GM12878 (cell line): Measurements from ENCODE around the gene INO80E. TPM values are rescaled to one million over a fixed set of nuclear protein-coding genes. Genes with fewer than 3 reads are reported as not detected.

Experiments used
- ATAC-seq: fragments of 200-7000 bp; cut with Tn5 transposase; 3 replicates; pipeline ENCODE4 v1.9.1; 2020; ENCODE audit warnings: mild to moderate bottlenecking, moderate library complexity
- BruUV-seq: library from RNA; stranded (reverse); fragments of 400-500 nt; replicated peaks from 2 replicates; lab custom pipeline; 2021; lab: Mats Ljungman, UMichigan
- CTCF ChIA-PET: fragments of 300-600 bp; sonication (Branson Sonifier 250); formaldehyde crosslinking; extraction: SDS; loops from one replicate; lab custom pipeline; 2021; ENCODE audit warnings: inconsistent platforms; lab: Yijun Ruan, JAX
- POLR2A ChIA-PET: fragments of 350-600 bp; formaldehyde crosslinking; extraction: SDS; loops from one replicate; lab custom pipeline; 2021; ENCODE audit warnings: inconsistent platforms; lab: Charles Lee
- RAD21 ChIA-PET: fragments of 300-600 bp; sonication (Branson Sonifier 250); formaldehyde crosslinking; loops from one replicate; lab custom pipeline; 2023; ENCODE audit warnings: antibody characterized with exemption; ENCODE audit not compliant: unreplicated experiment; lab: Charles Lee
- SMC1A ChIA-PET: fragments of 300-600 bp; sonication (Branson Sonifier 250); formaldehyde crosslinking; loops from one replicate; lab custom pipeline; 2023; ENCODE audit not compliant: unreplicated experiment, uncharacterized antibody; lab: Charles Lee
- DNase-seq: peaks from one replicate; pipeline ENCODE4 v3.0.0-alpha.2; 2011; ENCODE audit warnings: low read depth, low spot score
- FAIRE-seq: peaks from 3 replicates; lab custom pipeline; 2011; peaks lifted over from hg19 to GRCh38; lab: Jason Lieb, UNC
- H2AFZ ChIP-seq: 2 replicates; pipeline ENCODE4 v1.6.0; 2011; ENCODE audit warnings: low read depth, low read length, control low read depth; ENCODE audit not compliant: control insufficient read depth
- H3K27ac ChIP-seq: 2 replicates; pipeline ENCODE4 v1.5.1; 2011; ENCODE audit warnings: control low read depth; ENCODE audit not compliant: control insufficient read depth, insufficient read depth
- H3K27me3 ChIP-seq, 2 experiments: replicated peaks in 1 of 2; 2 replicates each; pipeline versions ENCODE4 v1.6.0 to v1.6.1; 2011; ENCODE audit warnings: low read length in 1 of 2; ENCODE audit not compliant: control insufficient read depth in 2 of 2, insufficient read depth in 2 of 2
- H3K36me3 ChIP-seq, 2 experiments: 2 replicates each; pipeline ENCODE4 v1.5.1; 2011; ENCODE audit warnings: low read length in 1 of 2; ENCODE audit not compliant: control insufficient read depth in 2 of 2, insufficient read depth in 2 of 2
- H3K4me1 ChIP-seq: 2 replicates; pipeline ENCODE4 v1.6.1; 2011; ENCODE audit warnings: mild to moderate bottlenecking, low read length, moderate library complexity, mixed read lengths; ENCODE audit not compliant: control insufficient read depth, insufficient read depth
- H3K4me2 ChIP-seq: 2 replicates; pipeline ENCODE4 v1.6.0; 2011; ENCODE audit warnings: control low read depth; ENCODE audit not compliant: control insufficient read depth, insufficient read depth
- H3K4me3 ChIP-seq: fragments of 200-600 bp; sonication (generic); 2 replicates; pipeline ENCODE4 v1.5.1; 2016
- H3K79me2 ChIP-seq: 2 replicates; pipeline ENCODE4 v1.6.0; 2011; ENCODE audit warnings: low read length; ENCODE audit not compliant: control insufficient read depth, insufficient read depth
- H3K9ac ChIP-seq: 2 replicates; pipeline ENCODE4 v1.8.0; 2011; ENCODE audit warnings: low read length, control low read depth, mixed read lengths; ENCODE audit not compliant: control insufficient read depth, insufficient read depth
- H3K9me3 ChIP-seq: replicated peaks from 3 replicates; pipeline ENCODE4 v1.5.1; 2011; ENCODE audit warnings: mild to moderate bottlenecking, low read length; ENCODE audit not compliant: control insufficient read depth, insufficient read depth
- H4K20me1 ChIP-seq: 2 replicates; pipeline ENCODE4 v1.6.0; 2011; ENCODE audit not compliant: control insufficient read depth, insufficient read depth
- EZH2 ChIP-seq: IDR thresholded peaks from 2 replicates; pipeline ENCODE4 v1.6.1; 2012; ENCODE audit warnings: low read depth, mild to moderate bottlenecking, control low read depth, inconsistent platforms, low read length, borderline replicate concordance; ENCODE audit not compliant: control insufficient read depth
- GABPA ChIP-seq: IDR thresholded peaks from 2 replicates; pipeline ENCODE4 v1.6.1; 2014; ENCODE audit warnings: antibody characterized with exemption, low read depth, mild to moderate bottlenecking, inconsistent platforms
- IKZF2 ChIP-seq, 2 experiments: fragments of 450-650 bp; IDR thresholded peaks; 2 replicates each; pipeline ENCODE4 v1.6.1; 2017; ENCODE audit warnings: mild to moderate bottlenecking in 2 of 2, moderate library complexity in 2 of 2
- MTA3 ChIP-seq: IDR thresholded peaks from 2 replicates; pipeline ENCODE4 v1.6.1; 2012; ENCODE audit warnings: low read length, inconsistent platforms, borderline replicate concordance
- NR2F1 ChIP-seq: fragments of 450-650 bp; conservative IDR thresholded peaks from 2 replicates; pipeline ENCODE4 v1.6.1; 2017; ENCODE audit warnings: mild to moderate bottlenecking
- POLR2A ChIP-seq: IDR thresholded peaks from 2 replicates; pipeline ENCODE4 v1.6.1; 2011; ENCODE audit warnings: low read depth, mild to moderate bottlenecking, low read length
- RB1 ChIP-seq: fragments of 450-650 bp; formaldehyde crosslinking; IDR thresholded peaks from 2 replicates; pipeline ENCODE4 v1.6.1; 2017; ENCODE audit warnings: mild to moderate bottlenecking, borderline replicate concordance
- RUNX3 ChIP-seq: IDR thresholded peaks from 2 replicates; pipeline ENCODE4 v1.6.1; 2012; ENCODE audit warnings: low read length, inconsistent platforms
- SMAD1 ChIP-seq: fragments of 450-650 bp; IDR thresholded peaks from 2 replicates; pipeline ENCODE4 v1.6.1; 2018; ENCODE audit warnings: mild to moderate bottlenecking, low read depth; ENCODE audit not compliant: partially characterized antibody
- STAT1 ChIP-seq: fragments of 450-650 bp; conservative IDR thresholded peaks from 2 replicates; pipeline ENCODE4 v1.6.1; 2014; ENCODE audit warnings: antibody characterized with exemption, mild to moderate bottlenecking
- ZNF622 ChIP-seq: fragments of 450-650 bp; IDR thresholded peaks from 2 replicates; pipeline ENCODE4 v1.6.1; 2017; ENCODE audit warnings: mild to moderate bottlenecking, inconsistent platforms
- WGBS: methylation state at CpG from one replicate; pipeline ENCODE4 v1.1.6; 2016; ENCODE audit warnings: low lambda C conversion rate; ENCODE audit not compliant: insufficient replicate concordance, insufficient coverage; ENCODE audit errors: missing lambda C conversion rate; 5-methylcytosine and 5-hydroxymethylcytosine counted together
- in situ Hi-C: fragments of 300-500 bp; cut with MboI; formaldehyde crosslinking; loops from 9 replicates; pipeline ENCODE4 v1.14.3; 2018; ENCODE audit warnings: mixed read lengths
- intact Hi-C: fragments of 100-400 bp; cut with micrococcal nuclease; formaldehyde crosslinking; loops from one replicate; pipeline ENCODE4 v1.14.2; 2022; ENCODE audit not compliant: unreplicated experiment
- polyA plus RNA-seq, 11 experiments: library from polyadenylated mRNA; depleted of rRNA in 4 of 11; unstranded in 6 of 11; stranded (reverse) in 5 of 11; fragments of >200 nt; fragmentation: Nextera tagmentation in 4 of 11; fragmentation: Illumina TruSeq in 1 of 11; extraction: Ambion mirVana in 4 of 11; extraction: Trizol in 1 of 11; gene quantifications; 1 replicate in 1 of 11; 2 replicates in 10 of 11; pipeline versions ENCODE4 v1.2.1 to v1.2.3, GENCODE V29; 2011 to 2016; ENCODE audit warnings: inconsistent platforms in 2 of 11, missing spikeins in 2 of 11, low read depth in 1 of 11
- total RNA-seq, 4 experiments: library from RNA; depleted of rRNA in 3 of 4; stranded (reverse); fragments of >200 nt in 3 of 4; fragmentation: Illumina TruSeq in 1 of 4; extraction: Trizol in 1 of 4; gene quantifications; 2 replicates each; pipeline versions ENCODE4 v1.2.1 to v1.2.3, GENCODE V29; 2013 to 2021

The INO80E gene
- total and polyA plus RNA-seq, 10 of the 15 experiments (the other 5 are each of a cell fraction or from before 2014, with no cell fraction given), result 0.39 to 74.0 (median 33.0) TPM

DNA sequence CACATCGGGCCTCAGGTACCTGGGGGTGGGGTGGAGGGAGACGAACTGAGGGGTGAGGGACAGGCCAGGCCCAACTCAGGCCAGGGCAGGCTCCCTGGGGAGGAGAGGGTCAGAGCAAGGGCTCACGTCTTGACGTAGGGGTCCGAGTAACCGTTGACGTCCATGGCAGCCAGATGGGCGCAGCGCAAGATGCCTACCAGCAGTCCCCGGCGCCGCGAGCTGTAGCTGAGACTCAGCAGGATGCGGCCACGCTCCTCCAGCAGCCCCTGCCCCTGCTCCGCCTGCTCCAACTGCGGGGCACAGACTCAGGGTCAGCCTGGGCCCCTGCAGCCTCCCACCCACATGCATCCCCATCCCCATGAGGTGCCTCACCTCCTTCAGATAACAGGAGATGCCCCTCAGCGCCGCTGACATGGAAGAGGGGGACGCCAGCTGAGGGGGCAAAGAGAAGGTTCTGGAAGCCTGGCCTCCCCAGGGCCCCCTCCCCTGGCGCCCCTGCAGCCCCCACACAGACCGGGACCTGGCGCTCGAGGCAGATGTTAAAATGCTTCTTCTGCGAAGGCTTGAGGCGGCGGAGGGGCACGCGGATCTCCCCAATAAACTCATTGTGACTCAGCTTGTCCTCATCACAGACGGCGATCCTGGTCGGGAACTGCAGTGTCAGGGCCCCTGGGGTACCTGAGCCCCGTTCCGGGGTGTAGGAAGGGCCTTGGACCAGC is 10.8 kb downstream of the INO80E start:
- H3K4me2 ChIP-seq, result no peak overlapping the region
- no peak overlapping the region for H3K9ac ChIP-seq
- no peak overlapping the region for H3K4me3 ChIP-seq
- no peaks in the 10 kb centered on the region for H3K9me3 ChIP-seq
- H4K20me1 ChIP-seq, result no peaks in the 10 kb centered on the region
- WGBS, result 91% methylated on average over 25 of the region's 34 CpGs
- ChIA-PET RAD21 (no interaction called here), POLR2A (no interaction called here), CTCF (interaction anchor here (1.0 to 1.4 kb wide), 4 partner anchors 10 to 306 kb away, joined by 3 to 4 read pairs (median 4); no protein-coding TSS in a partner anchor), SMC1A (no interaction called here)
- DNase-seq (no peak), ATAC-seq (no peak)
- in situ Hi-C loops, result loop anchor here (25.0 kb wide), 1 partner anchor 895 kb away; no protein-coding TSS in a partner anchor
- no TSS peak for BruUV-seq
- no peaks in the 10 kb centered on the region for H3K79me2 ChIP-seq
- H3K27ac ChIP-seq, result no peak overlapping the region
- no peak overlapping the region for H2AFZ ChIP-seq
- H3K36me3 ChIP-seq, result no peaks in the 10 kb centered on the region; a peak in 2 of 4 replicates
- TF ChIP-seq POLR2A (no peak), RB1 (no peak), RUNX3 (no peak), SMAD1 (no peak), STAT1 (no peak), NR2F1 (no peak), GABPA (no peak), ZNF622 (no peak), IKZF2 (IDR thresholded peaks at IDR 0.05) (no peak), MTA3 (no peak), EZH2 (no peak)
- TF ChIP-seq, all 136 proteins: peak for 0
- intact Hi-C loops, result no loop called here
- no peak for FAIRE-seq
- H3K27me3 ChIP-seq, result peaks cover 0 to 3% of the 10 kb centered on the region in 2 experiments; a peak in 3 of 4 replicates
- H3K4me1 ChIP-seq, result no peaks in the 10 kb centered on the region
